Fibroblast of mammary gland (primary cell): Measurements from ENCODE around the gene CSAD.
"Not testable (repeated sequence)": the region's sequence is repeated elsewhere in the genome, so short reads cannot be mapped to it uniquely, and the experiment has no call there.

Experiments
- DNase-seq: peaks from one replicate; pipeline ENCODE4 v3.0.0-alpha.2; 2010; ENCODE audit warnings: low read depth
- H3K4me3 ChIP-seq: 2 replicates; pipeline ENCODE4 v1.5.1; 2011; ENCODE audit warnings: low read depth, mild to moderate bottlenecking, low read length, moderate library complexity; ENCODE audit not compliant: control insufficient read depth
- CTCF ChIP-seq: conservative IDR thresholded peaks from 2 replicates; pipeline ENCODE4 v1.5.1; 2011; ENCODE audit warnings: low read depth, low read length, inconsistent platforms; ENCODE audit not compliant: control insufficient read depth, insufficient read depth

The CSAD gene

GRCh38 chr12:53118751-53119300, 61.9 kb downstream of the CSAD start:
- DNase-seq = no peak
- TF ChIP-seq CTCF = no peak
- H3K4me3 ChIP-seq = no peak overlapping the region

GRCh38 chr12:53115891-53116648, 64.7 kb downstream of the CSAD start:
- H3K4me3 ChIP-seq = no peak overlapping the region
- DNase-seq = no peak
- TF ChIP-seq CTCF = no peak

- no peak overlapping the region for H3K4me3 ChIP-seq
- DNase-seq = no peak
- TF ChIP-seq CTCF = no peak
Observed at GRCh38 chr12:53115112-53115890, 65.4 kb downstream of the CSAD start.

- no peak overlapping the region for H3K4me3 ChIP-seq
- no peak for DNase-seq
- TF ChIP-seq CTCF = no peak
Observed at GRCh38 chr12:53113951-53114350, 66.8 kb downstream of the CSAD start.

- no peak for DNase-seq
- H3K4me3 ChIP-seq = no peak overlapping the region
- TF ChIP-seq CTCF = no peak
Observed at GRCh38 chr12:53113136-53113705, 67.5 kb downstream of the CSAD start.

GRCh38 chr12:53112431-53112830, 68.3 kb downstream of the CSAD start:
- not testable (repeated sequence) for DNase-seq, H3K4me3 ChIP-seq
